HG03571 (cell line): Measurements from ENCODE around the gene AGPAT4.
"Not testable (repeated sequence)": the region's sequence is repeated elsewhere in the genome, so short reads cannot be mapped to it uniquely, and the experiment has no call there.

Experiments
- ATAC-seq: cut with Tn5 transposase; IDR thresholded peaks from one replicate; pipeline ENCODE4 v1.9.1; 2021; ENCODE audit not compliant: unreplicated experiment

The AGPAT4 gene

GRCh38 chr6:161273752-161274487 is at the start of gene AGPAT4:
TSS of gene AGPAT4 (minus strand) at chr6:161274061. CDS start at chr6:161232213, 41,848 bp downstream.
- peak; percentile 97 for ATAC-seq

- ATAC-seq: no peak
Measured at GRCh38 chr6:161319231-161319630, 45.4 kb upstream of the AGPAT4 start.

GRCh38 chr6:161318456-161318855 is 44.6 kb upstream of the AGPAT4 start:
- ATAC-seq: no peak

- no peak for ATAC-seq
Measured at GRCh38 chr6:161316531-161316930, 42.7 kb upstream of the AGPAT4 start.

GRCh38 chr6:161315246-161315917 is 41.5 kb upstream of the AGPAT4 start:
- ATAC-seq: not testable (repeated sequence)

- ATAC-seq: not testable (repeated sequence)
Measured at GRCh38 chr6:161314541-161315245, 40.8 kb upstream of the AGPAT4 start.

GRCh38 chr6:161313940-161314509 is 40.2 kb upstream of the AGPAT4 start:
- no peak for ATAC-seq

GRCh38 chr6:161313475-161313874 is 39.6 kb upstream of the AGPAT4 start:
- not testable (repeated sequence) for ATAC-seq

GRCh38 chr6:161309774-161310173 is 35.9 kb upstream of the AGPAT4 start:
- not testable (repeated sequence) for ATAC-seq

- ATAC-seq: no peak
Measured at GRCh38 chr6:161308075-161308655, 34.3 kb upstream of the AGPAT4 start.

- no peak for ATAC-seq
Measured at GRCh38 chr6:161305860-161306259, 32.0 kb upstream of the AGPAT4 start.

- no peak for ATAC-seq
Measured at GRCh38 chr6:161303628-161304340, 29.9 kb upstream of the AGPAT4 start.

GRCh38 chr6:161302949-161303348 is 29.1 kb upstream of the AGPAT4 start:
- no peak for ATAC-seq

- ATAC-seq: no peak
Measured at GRCh38 chr6:161301338-161301737, 27.5 kb upstream of the AGPAT4 start.

- no peak for ATAC-seq
Measured at GRCh38 chr6:161300823-161301222, 27.0 kb upstream of the AGPAT4 start.

GRCh38 chr6:161299726-161300125 is 25.9 kb upstream of the AGPAT4 start:
- ATAC-seq: no peak

- no peak for ATAC-seq
Measured at GRCh38 chr6:161295784-161296183, 21.9 kb upstream of the AGPAT4 start.

GRCh38 chr6:161292650-161293281 is 18.9 kb upstream of the AGPAT4 start:
- no peak for ATAC-seq

- no peak for ATAC-seq
Measured at GRCh38 chr6:161292145-161292544, 18.3 kb upstream of the AGPAT4 start.

- no peak for ATAC-seq
Measured at GRCh38 chr6:161290751-161291150, 16.9 kb upstream of the AGPAT4 start.
